ENCODE results near the gene RHBDF2. TPM values are rescaled to one million over a fixed set of nuclear protein-coding genes. Genes with fewer than 3 reads are reported as not detected.

The RHBDF2 gene
- total and polyA plus RNA-seq, 12 donors: 6.5 to 33.1 (median 9.8) TPM

DNA sequence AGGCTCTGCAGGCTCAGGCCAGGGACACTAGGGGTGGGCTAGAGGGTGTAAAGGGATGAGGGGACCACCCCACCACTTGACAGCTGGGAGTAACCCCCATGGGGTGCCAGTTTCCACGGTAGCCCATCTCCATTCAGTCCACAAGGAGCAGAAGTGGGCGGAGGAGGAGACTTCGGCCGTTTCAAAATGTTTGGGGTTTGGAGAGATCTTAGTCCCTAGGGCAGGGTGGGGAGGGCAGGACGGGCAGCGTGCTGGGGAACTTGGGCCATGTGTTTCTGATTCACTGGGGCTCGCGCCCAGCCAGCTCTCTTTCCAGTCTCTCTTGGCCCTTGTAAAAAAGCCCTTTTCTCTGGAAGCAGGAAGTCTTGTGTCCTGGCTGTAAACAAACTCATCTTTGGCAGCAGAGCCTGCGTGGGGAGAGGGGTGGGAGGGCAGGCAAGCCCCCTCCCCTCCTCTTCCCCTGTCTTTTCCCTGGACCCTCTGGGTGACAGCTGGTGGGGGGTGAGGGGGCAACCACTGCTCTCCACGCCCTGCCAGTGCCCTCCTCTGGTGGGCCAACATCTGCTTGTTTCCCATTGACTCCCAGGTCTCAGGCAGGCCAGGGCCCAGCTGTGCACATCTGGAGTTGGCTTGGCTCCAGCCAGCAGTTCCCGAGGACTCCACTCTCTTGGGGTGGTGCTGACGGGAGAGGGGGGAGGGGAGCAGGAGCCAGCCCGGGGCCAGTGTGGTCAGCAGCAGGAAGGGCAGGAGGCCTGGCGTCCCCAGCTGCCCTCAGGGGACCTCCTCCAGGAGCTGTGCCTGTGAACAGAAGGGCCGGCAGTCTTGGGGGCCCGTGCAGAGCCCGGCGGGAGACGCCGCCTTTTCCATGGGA is 28.2 kb upstream of the RHBDF2 start:
- peak overlapping the region in 3 of 10 donors; percentile 12 to 43 (median 39) for H3K4me3 ChIP-seq
- H3K27ac ChIP-seq: peak overlapping the region; percentile 93 to 99 (median 96)
- peaks cover 41 to 74% (median 62%) of the 10 kb centered on the region in 9 donors for H3K4me1 ChIP-seq

DNA sequence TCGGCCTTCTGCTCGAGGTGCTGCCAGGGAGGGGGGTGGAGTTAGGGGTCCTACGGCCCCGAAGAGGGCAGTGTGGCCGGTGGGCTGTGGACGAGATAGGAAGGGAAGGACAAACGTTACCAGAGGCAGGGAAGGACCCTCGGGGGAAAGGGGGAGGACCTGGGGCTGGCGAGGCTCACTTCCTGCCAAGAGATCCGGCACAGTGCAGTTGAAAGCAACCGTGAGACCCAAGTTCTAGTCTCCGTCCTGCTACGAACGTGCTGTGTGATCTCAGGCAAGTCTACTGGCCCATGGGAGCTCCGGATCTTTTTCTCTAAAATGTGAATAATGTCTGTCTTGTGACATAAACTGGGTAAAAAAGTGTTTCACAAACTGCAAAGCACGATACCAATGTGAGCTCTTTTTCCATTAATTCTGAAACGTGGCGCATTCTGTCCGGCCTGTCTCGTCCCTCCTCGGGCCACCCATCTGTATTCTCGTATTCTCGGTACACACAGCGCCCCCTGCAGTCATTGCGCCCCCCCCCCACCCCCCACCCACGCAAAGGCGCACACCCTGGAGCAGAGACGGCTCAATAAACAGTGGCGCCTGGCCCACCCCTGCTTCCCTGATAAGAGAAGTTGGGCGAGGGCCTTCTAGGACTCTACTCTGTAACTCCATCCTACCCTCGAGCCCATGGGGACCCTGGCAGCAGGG is 27.5 kb upstream of the RHBDF2 start:
- Histone ChIP-seq H3K9me3 (no peaks in the 10 kb centered on the region), H3K4me3 (peak overlapping the region in 9 of 10 donors; percentile 20 to 49 (median 35)), H3K4me1 (peaks cover 42 to 77% (median 65%) of the 10 kb centered on the region in 9 donors), H3K27me3 (no peaks in the 10 kb centered on the region), H3K36me3 (no peaks in the 10 kb centered on the region), H3K27ac (peak overlapping the region; percentile 93 to 99 (median 96))
- TF ChIP-seq, protein P1, sequence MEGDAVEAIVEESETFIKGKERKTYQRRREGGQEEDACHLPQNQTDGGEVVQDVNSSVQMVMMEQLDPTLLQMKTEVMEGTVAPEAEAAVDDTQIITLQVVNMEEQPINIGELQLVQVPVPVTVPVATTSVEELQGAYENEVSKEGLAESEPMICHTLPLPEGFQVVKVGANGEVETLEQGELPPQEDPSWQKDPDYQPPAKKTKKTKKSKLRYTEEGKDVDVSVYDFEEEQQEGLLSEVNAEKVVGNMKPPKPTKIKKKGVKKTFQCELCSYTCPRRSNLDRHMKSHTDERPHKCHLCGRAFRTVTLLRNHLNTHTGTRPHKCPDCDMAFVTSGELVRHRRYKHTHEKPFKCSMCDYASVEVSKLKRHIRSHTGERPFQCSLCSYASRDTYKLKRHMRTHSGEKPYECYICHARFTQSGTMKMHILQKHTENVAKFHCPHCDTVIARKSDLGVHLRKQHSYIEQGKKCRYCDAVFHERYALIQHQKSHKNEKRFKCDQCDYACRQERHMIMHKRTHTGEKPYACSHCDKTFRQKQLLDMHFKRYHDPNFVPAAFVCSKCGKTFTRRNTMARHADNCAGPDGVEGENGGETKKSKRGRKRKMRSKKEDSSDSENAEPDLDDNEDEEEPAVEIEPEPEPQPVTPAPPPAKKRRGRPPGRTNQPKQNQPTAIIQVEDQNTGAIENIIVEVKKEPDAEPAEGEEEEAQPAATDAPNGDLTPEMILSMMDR (IDR thresholded peaks at IDR 0.05): peak in 4 of 9 donors; percentile 22 to 37 (median 32)
- peak; percentile 15 to 51 (median 34) for ATAC-seq
- DNase-seq: peak; percentile 64 to 73
- intact Hi-C loops (cut with DNase I): loop anchor here in 2 of 10 donors (10.0 kb wide), 1 partner anchor 96 kb away; no protein-coding TSS in a partner anchor
- 38 to 52% methylated on average over 31 of the region's 31 CpGs for WGBS, 2 donors

More for the DNA sequence above, 28.2 kb upstream of the RHBDF2 start:
- 43 to 46% methylated on average over 19 to 20 of the region's 20 CpGs for WGBS, 2 donors
- Histone ChIP-seq H3K27me3 (no peaks in the 10 kb centered on the region), H3K36me3 (no peaks in the 10 kb centered on the region), H3K9me3 (no peaks in the 10 kb centered on the region)
- intact Hi-C loops (cut with DNase I): loop anchor here in 2 of 10 donors (10.0 kb wide), 1 partner anchor 95 kb away; no protein-coding TSS in a partner anchor
- DNase-seq (peak; percentile 92 to 93), ATAC-seq (peak; percentile 72 to 84 (median 79))
- TF ChIP-seq, protein P1 (IDR thresholded peaks at IDR 0.05): no peak

DNA sequence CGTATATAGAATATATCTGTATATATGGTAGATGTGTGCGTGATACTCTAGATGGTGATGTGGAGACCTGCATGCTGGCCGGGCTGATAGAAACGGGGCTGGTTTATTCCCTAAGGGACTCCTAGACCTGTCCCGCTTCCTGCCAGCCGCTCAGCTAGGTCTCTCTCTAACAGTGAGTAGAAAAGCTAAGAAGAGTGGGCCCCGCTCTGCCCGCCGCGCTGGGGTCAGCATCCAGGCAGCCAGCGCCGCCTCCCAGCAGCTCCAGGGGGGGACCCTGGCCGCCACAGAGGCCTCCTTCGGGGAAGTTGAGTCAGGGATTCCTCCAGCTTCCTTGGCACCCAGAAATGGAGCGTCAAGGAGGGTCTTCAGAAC is 26.9 kb upstream of the RHBDF2 start:
- WGBS, 2 donors: 51 to 60% methylated on average over 15 of the region's 15 CpGs
- peak in 1 of 2 donors; percentile 42 for DNase-seq
- H3K4me1 ChIP-seq: peaks cover 45 to 82% (median 65%) of the 10 kb centered on the region in 9 donors

More for the DNA sequence above, 26.9 kb upstream of the RHBDF2 start:
- Histone ChIP-seq H3K9me3 (no peaks in the 10 kb centered on the region), H3K4me3 (peak overlapping the region in 9 of 10 donors; percentile 20 to 49 (median 35)), H3K27ac (peak overlapping the region; percentile 93 to 99 (median 96)), H3K36me3 (no peaks in the 10 kb centered on the region), H3K27me3 (no peaks in the 10 kb centered on the region)
- ATAC-seq: no peak
- intact Hi-C loops (cut with DNase I): loop anchor here in 2 of 10 donors (10.0 kb wide), 1 partner anchor 97 kb away; no protein-coding TSS in a partner anchor
- TF ChIP-seq, protein P1 (IDR thresholded peaks at IDR 0.05): no peak
